K562 (cell line): ENCODE data around the gene HMCN2. TPM values are rescaled to one million over a fixed set of nuclear protein-coding genes. Genes with fewer than 3 reads are reported as not detected.

Experiments
- ATAC-seq: fragments of 200-7000 bp; cut with Tn5 transposase; 3 replicates; pipeline ENCODE4 v1.9.1; 2020; ENCODE audit warnings: moderate library complexity
- BruUV-seq: library from RNA; stranded (reverse); fragments of 400-500 nt; replicated peaks from 2 replicates; lab custom pipeline; 2021; lab: Mats Ljungman, UMichigan
- CTCF ChIA-PET: fragments of 300-600 bp; formaldehyde crosslinking; extraction: SDS; loops from one replicate; lab custom pipeline; 2021; ENCODE audit warnings: low intra/inter-chr PET ratio; lab: Yijun Ruan, JAX
- POLR2A ChIA-PET: fragments of 300-600, 350-650 bp; sonication (Branson Sonifier 250); formaldehyde crosslinking; extraction: SDS; loops from one replicate; lab custom pipeline; 2021; ENCODE audit warnings: antibody characterized with exemption, inconsistent platforms; lab: Yijun Ruan, JAX
- DNase-seq, 4 experiments: peaks; one replicate each; pipeline versions ENCODE4 v3.0.0 to v3.0.0-alpha.2; 2011 to 2018; ENCODE audit warnings: low spot score in 3 of 4, mixed read lengths in 3 of 4; ENCODE audit errors: extremely low read depth in 1 of 4
- FAIRE-seq: peaks from 2 replicates; lab custom pipeline; 2011; peaks lifted over from hg19 to GRCh38; lab: Jason Lieb, UNC
- H2AFZ ChIP-seq: 2 replicates; pipeline ENCODE4 v1.6.0; 2011; ENCODE audit warnings: low read depth, low read length, control low read depth, inconsistent platforms
- H3K27ac ChIP-seq: fragments of 200-600 bp; 3 replicates; pipeline ENCODE4 v1.8.0; 2011; ENCODE audit warnings: low read depth, mild to moderate bottlenecking, control low read depth, inconsistent platforms, low read length, moderate library complexity, mixed read lengths; ENCODE audit errors: extremely low read depth
- H3K27me3 ChIP-seq, 2 experiments: fragments of 300-600 bp in 1 of 2; 2 replicates in 1 of 2; 3 replicates in 1 of 2; pipeline versions ENCODE4 v1.6.0 to v1.8.0; 2011; ENCODE audit warnings: inconsistent platforms in 2 of 2, low read length in 2 of 2, mild to moderate bottlenecking in 1 of 2, mixed read lengths in 1 of 2, moderate library complexity in 1 of 2; ENCODE audit not compliant: control insufficient read depth in 2 of 2, insufficient read depth in 2 of 2
- H3K36me3 ChIP-seq: fragments of 300-600 bp; 3 replicates; pipeline ENCODE4 v1.8.0; 2011; ENCODE audit warnings: mild to moderate bottlenecking, low read length, inconsistent platforms; ENCODE audit not compliant: control insufficient read depth, insufficient read depth
- H3K4me1 ChIP-seq, 2 experiments: fragments of 200-600 bp in 1 of 2; replicated peaks in 1 of 2; 2 replicates in 1 of 2; 3 replicates in 1 of 2; pipeline versions ENCODE4 v1.5.1 to v1.8.0; 2011; ENCODE audit warnings: inconsistent platforms in 2 of 2, low read length in 2 of 2, mild to moderate bottlenecking in 1 of 2, mixed read lengths in 1 of 2, moderate library complexity in 1 of 2; ENCODE audit not compliant: control insufficient read depth in 2 of 2, insufficient read depth in 2 of 2
- H3K4me2 ChIP-seq: 2 replicates; pipeline ENCODE4 v1.6.1; 2011; ENCODE audit warnings: low read length, control low read depth, inconsistent platforms, mixed read lengths; ENCODE audit not compliant: insufficient read depth
- H3K4me3 ChIP-seq: fragments of 200-600 bp; sonication (generic), shearing (Covaris generic); 2 replicates; pipeline ENCODE4 v1.5.1; 2016; ENCODE audit warnings: control low read depth, inconsistent platforms
- H3K79me2 ChIP-seq: fragments of 200-600 bp; 3 replicates; pipeline ENCODE4 v1.8.0; 2011; ENCODE audit warnings: low read length, inconsistent platforms; ENCODE audit not compliant: control insufficient read depth, insufficient read depth
- H3K9ac ChIP-seq, 2 experiments: 2 replicates each; pipeline versions ENCODE4 v1.6.0 to v1.6.1; 2011; ENCODE audit warnings: low read depth in 2 of 2, low read length in 2 of 2, control low read depth in 1 of 2, inconsistent platforms in 1 of 2, mild to moderate bottlenecking in 1 of 2, mixed read lengths in 1 of 2; ENCODE audit not compliant: insufficient read depth in 1 of 2
- H3K9me1 ChIP-seq: one replicate; pipeline ENCODE4 v1.6.0; 2011; ENCODE audit warnings: inconsistent platforms, mild to moderate bottlenecking, low read length, moderate library complexity; ENCODE audit not compliant: control insufficient read depth, insufficient read depth
- H3K9me3 ChIP-seq: replicated peaks from 2 replicates; pipeline ENCODE4 v1.5.1; 2011; ENCODE audit warnings: low read depth, low read length, inconsistent platforms; ENCODE audit not compliant: control insufficient read depth, insufficient read depth
- H4K20me1 ChIP-seq: replicated peaks from 2 replicates; pipeline ENCODE4 v1.6.1; 2011; ENCODE audit warnings: low read length, inconsistent platforms, mixed read lengths; ENCODE audit not compliant: control insufficient read depth, insufficient read depth
- ADNP ChIP-seq: fragments of 200-800 bp; sonication (Bioruptor generic); IDR thresholded peaks from 2 replicates; pipeline ENCODE4 v1.6.1; 2016; ENCODE audit warnings: missing genetic modification characterization, missing compliant biosample characterization
- ARID2 ChIP-seq: fragments of 450-650 bp; IDR thresholded peaks from 2 replicates; pipeline ENCODE4 v1.6.1; 2017; ENCODE audit warnings: antibody characterized with exemption, mild to moderate bottlenecking
- CREM ChIP-seq: IDR thresholded peaks from 2 replicates; pipeline ENCODE4 v1.6.1; 2014; ENCODE audit warnings: antibody characterized with exemption, low read depth
- CTCF ChIP-seq, 3 experiments: IDR thresholded peaks in 2 of 3; conservative IDR thresholded peaks in 1 of 3; 2 replicates each; pipeline ENCODE4 v1.5.1; 2011 to 2012; ENCODE audit warnings: low read length in 3 of 3, mild to moderate bottlenecking in 3 of 3, control low read depth in 2 of 3, improper control_type of control experiment in 1 of 3, inconsistent platforms in 1 of 3, low read depth in 1 of 3, mixed read lengths in 1 of 3, moderate library complexity in 1 of 3; ENCODE audit not compliant: insufficient read depth in 2 of 3
- HES1 ChIP-seq: fragments of 450-650 bp; IDR thresholded peaks from 2 replicates; pipeline ENCODE4 v1.6.1; 2016; ENCODE audit warnings: low read depth, mild to moderate bottlenecking, moderate library complexity
- MITF ChIP-seq: IDR thresholded peaks from 2 replicates; pipeline ENCODE4 v1.6.1; 2014; ENCODE audit warnings: antibody characterized with exemption
- NFIX ChIP-seq: fragments of 250-450 bp; sonication (Bioruptor Pico); IDR thresholded peaks from 2 replicates; pipeline ENCODE4 v1.4.0; 2020; ENCODE audit warnings: low read depth, mild to moderate bottlenecking, moderate library complexity
- POU5F1 ChIP-seq: fragments of 150-350 bp; IDR thresholded peaks from 2 replicates; pipeline ENCODE4 v1.6.1; 2014; ENCODE audit warnings: borderline replicate concordance, low read length, low read depth, mild to moderate bottlenecking; ENCODE audit not compliant: partially characterized antibody
- RAD21 ChIP-seq, 2 experiments: fragments of 250-450 bp in 1 of 2; fragments of 450-650 bp in 1 of 2; sonication (Bioruptor Pico) in 1 of 2; formaldehyde crosslinking in 1 of 2; IDR thresholded peaks in 1 of 2; conservative IDR thresholded peaks in 1 of 2; 2 replicates each; pipeline versions ENCODE4 v1.4.0 to v1.8.0; 2020 to 2022; ENCODE audit warnings: mild to moderate bottlenecking in 2 of 2, moderate library complexity in 1 of 2
- YBX1 ChIP-seq: fragments of 450-650 bp; IDR thresholded peaks from 2 replicates; pipeline ENCODE4 v1.7.1; 2016; ENCODE audit warnings: mild to moderate bottlenecking
- ZBTB43 ChIP-seq: sonication (generic); formaldehyde crosslinking; IDR thresholded peaks from 2 replicates; pipeline ENCODE4 v1.8.0; 2023; ENCODE audit warnings: mild to moderate bottlenecking, missing genetic modification reagents
- ZNF282 ChIP-seq: sonication (generic); formaldehyde crosslinking; IDR thresholded peaks from 2 replicates; pipeline ENCODE4 v1.8.1; 2023; ENCODE audit warnings: missing genetic modification reagents
- ZNF592 ChIP-seq: fragments of 450-650 bp; IDR thresholded peaks from 2 replicates; pipeline ENCODE4 v1.6.1; 2017; ENCODE audit warnings: antibody characterized with exemption, mild to moderate bottlenecking
- WGBS: fragments of 100-300 bp; shearing (Covaris generic); methylation state at CpG from one replicate; pipeline ENCODE4 v1.1.6; 2016; ENCODE audit warnings: low coverage, mixed read lengths; ENCODE audit not compliant: insufficient coverage; ENCODE audit errors: missing lambda C conversion rate; 5-methylcytosine and 5-hydroxymethylcytosine counted together
- in situ Hi-C: fragments of 300-500 bp; cut with MboI; formaldehyde crosslinking; loops from 4 replicates; pipeline ENCODE4 v1.15.0; 2018; ENCODE audit warnings: inconsistent platforms, mixed read lengths
- intact Hi-C: fragments of 100-400 bp; cut with micrococcal nuclease; formaldehyde crosslinking; loops from 2 replicates; pipeline ENCODE4 v1.14.2; 2022
- polyA plus RNA-seq, 8 experiments: library from polyadenylated mRNA; depleted of rRNA in 4 of 8; stranded (reverse) in 5 of 8; unstranded in 3 of 8; fragments of >200 nt; fragmentation: Nextera tagmentation in 2 of 8; fragmentation: Illumina TruSeq in 1 of 8; extraction: Ambion mirVana in 2 of 8; extraction: Trizol in 1 of 8; gene quantifications; 2 replicates each; pipeline versions ENCODE4 v1.2.1 to v1.2.3, GENCODE V29; 2011 to 2014; ENCODE audit warnings: inconsistent platforms in 1 of 8, missing spikeins in 1 of 8
- total RNA-seq, 7 experiments: library from RNA; depleted of rRNA in 6 of 7; stranded (reverse); fragments of >200 nt in 6 of 7; fragmentation: Illumina TruSeq in 2 of 7; extraction: Trizol in 2 of 7; gene quantifications; 2 replicates each; pipeline versions ENCODE4 v1.2.1 to v1.2.3, GENCODE V29; 2011 to 2021; ENCODE audit warnings: low replicate concordance in 1 of 7

The HMCN2 gene
- total and polyA plus RNA-seq, 9 of the 15 experiments (the other 6 are each of a cell fraction or from before 2014, with no cell fraction given): 0.01 TPM; not detected in 8

GRCh38 chr9:130417602-130418001, 152.0 kb downstream of the HMCN2 start:
- peak in 1 of 4 experiments; percentile 39 for DNase-seq
- Histone ChIP-seq H3K36me3 (no peaks in the 10 kb centered on the region), H3K9me1 (no peaks in the 10 kb centered on the region), H3K27me3 (peaks cover 25 to 68% of the 10 kb centered on the region in 2 experiments), H3K4me3 (no peak overlapping the region), H3K4me2 (no peak overlapping the region), H3K79me2 (no peaks in the 10 kb centered on the region), H3K27ac (no peak overlapping the region), H4K20me1 (no peaks in the 10 kb centered on the region; the same call in 1 of the 2 replicates), H3K9me3 (no peaks in the 10 kb centered on the region; the same call in 1 of the 2 replicates), H2AFZ (no peak overlapping the region), H3K4me1 (no peaks in the 10 kb centered on the region), H3K9ac (no peak overlapping the region)
- CTCF ChIA-PET: no interaction called here
- intact Hi-C loops (no loop called here), in situ Hi-C loops (no loop called here)
- peak; percentile 79 for ATAC-seq
- WGBS: 0% methylated on average over 5 of the region's 5 CpGs
- peak; percentile 56 for FAIRE-seq
- BruUV-seq: no TSS peak
- POLR2A ChIA-PET: no interaction called here
- no peak for TF ChIP-seq ADNP (tag)
- no peak for TF ChIP-seq ZNF282 (CRISPR knock-in tag)
- TF ChIP-seq ZNF592: no peak
- TF ChIP-seq CREM: 0 out of 2 replicates have a peak, but pooled peaks have one; percentile 16
- TF ChIP-seq POU5F1: no peak
- TF ChIP-seq ARID2: no peak
- TF ChIP-seq NFIX (CRISPR knock-in tag): no peak
- TF ChIP-seq RAD21 (CRISPR knock-in tag; conservative IDR thresholded peaks at IDR 0.05 in 1 of 2, IDR thresholded peaks at IDR 0.05 in 1 of 2): peak in 1 of 2 experiments; percentile 59; a peak in 2 of 4 replicates
- no peak for TF ChIP-seq ZBTB43
- no peak for TF ChIP-seq YBX1
- peak; percentile 46 to 53 (median 48) for TF ChIP-seq CTCF (IDR thresholded peaks at IDR 0.05 in 2 of 3, conservative IDR thresholded peaks at IDR 0.05 in 1 of 3; ENCODE audit: insufficient read depth in 2 of 3, low read depth in 1 of 3, low read length in 3 of 3)
- TF ChIP-seq HES1: no peak
- TF ChIP-seq MITF: no peak
